ENCODE measurements around the gene KRTAP5-10. TPM values are rescaled to one million over a fixed set of nuclear protein-coding genes. Genes with fewer than 3 reads are reported as not detected.

Gene KRTAP5-10
- total and polyA plus RNA-seq, 9 of the 15 experiments (the other 6 are each of a cell fraction or from before 2014, with no cell fraction given) = not detected

- FAIRE-seq = no peak
- DNase-seq (ENCODE audit: extremely low read depth in 1 of 4, low spot score in 3 of 4) = no peak
- Histone ChIP-seq H3K79me2 (ENCODE audit: control insufficient read depth, insufficient read depth, low read length) (no peaks in the 10 kb centered on the region), H3K4me2 (ENCODE audit: insufficient read depth, low read length) (no peak overlapping the region), H3K9me1 (ENCODE audit: control insufficient read depth, insufficient read depth, low read length) (no peaks in the 10 kb centered on the region), H3K27ac (ENCODE audit: extremely low read depth, low read depth, low read length) (no peak overlapping the region), H3K27me3 (ENCODE audit: control insufficient read depth in 2 of 2, insufficient read depth in 2 of 2, low read length in 2 of 2) (peaks cover 46 to 74% of the 10 kb centered on the region in 2 experiments), H3K9me3 (replicated peaks; ENCODE audit: control insufficient read depth, insufficient read depth, low read depth, low read length) (peaks cover 2% of the 10 kb centered on the region; the same call in 1 of the 2 replicates), H3K4me3 (no peak overlapping the region), H3K36me3 (ENCODE audit: control insufficient read depth, insufficient read depth, low read length) (no peaks in the 10 kb centered on the region), H4K20me1 (replicated peaks; ENCODE audit: control insufficient read depth, insufficient read depth, low read length) (no peaks in the 10 kb centered on the region), H3K4me1 (replicated peaks in 1 of 2; ENCODE audit: control insufficient read depth in 2 of 2, insufficient read depth in 2 of 2, low read length in 2 of 2) (peaks cover 0 to 4% of the 10 kb centered on the region in 2 experiments; a peak in 1 of 5 replicates), H2AFZ (ENCODE audit: low read depth, low read length) (no peak overlapping the region), H3K9ac (ENCODE audit: insufficient read depth in 1 of 2, low read depth in 2 of 2, low read length in 2 of 2) (no peak overlapping the region)
- in situ Hi-C loops (cut with MboI) = no loop called here
- no peak for TF ChIP-seq XRCC3 (IDR thresholded peaks at IDR 0.05)
- no peak for TF ChIP-seq ZNF583 (CRISPR knock-in tag; IDR thresholded peaks at IDR 0.05)
- TF ChIP-seq RBM39 (optimal IDR thresholded peaks at IDR 0.05; ENCODE audit: low read depth, low read length) = no peak
- TF ChIP-seq PRDM10 (IDR thresholded peaks at IDR 0.05; ENCODE audit: partially characterized antibody) = peak; percentile 55
- TF ChIP-seq CREB3 (tag; conservative IDR thresholded peaks at IDR 0.05; ENCODE audit: low read depth) = no peak
- no peak for TF ChIP-seq NCOA1 (IDR thresholded peaks at IDR 0.05; ENCODE audit: low read depth)
- CTCF ChIA-PET (ENCODE audit: low intra/inter-chr PET ratio) = no interaction called here
- intact Hi-C loops (cut with micrococcal nuclease) = no loop called here
- POLR2A ChIA-PET = interaction anchor here (0.6 kb wide), 1 partner anchor 1232 kb away, joined by 4 read pairs; no protein-coding TSS in a partner anchor
- ATAC-seq = no peak
- no TSS peak for BruUV-seq (replicated peaks)
- 0% methylated on average over 6 of the region's 6 CpGs for WGBS (ENCODE audit: insufficient coverage, low coverage, missing lambda C conversion rate)
These were observed 20.7 kb upstream of the KRTAP5-10 start for GRCh38 chr11:71544525-71545214.
